22Rv1 (cell line): ENCODE measurements around the gene FRMD8.

Source experiments
- H3K27ac ChIP-seq: fragments of 450-650 bp; 2 replicates; pipeline ENCODE4 v1.5.1; 2017
- ZFX ChIP-seq: fragments of 450-650 bp; IDR thresholded peaks from 2 replicates; pipeline ENCODE4 v1.6.1; 2017; ENCODE audit warnings: antibody characterized with exemption, borderline replicate concordance
- TF ChIP-seq, protein P1 (sequence below): fragments of 450-650 bp; IDR thresholded peaks from 2 replicates; pipeline ENCODE4 v1.5.1; 2017; ENCODE audit warnings: mild to moderate bottlenecking

Gene FRMD8

GRCh38 chr11:65400307-65401072 lies 14.1 kb downstream of the FRMD8 start:
- TF ChIP-seq, protein P1, sequence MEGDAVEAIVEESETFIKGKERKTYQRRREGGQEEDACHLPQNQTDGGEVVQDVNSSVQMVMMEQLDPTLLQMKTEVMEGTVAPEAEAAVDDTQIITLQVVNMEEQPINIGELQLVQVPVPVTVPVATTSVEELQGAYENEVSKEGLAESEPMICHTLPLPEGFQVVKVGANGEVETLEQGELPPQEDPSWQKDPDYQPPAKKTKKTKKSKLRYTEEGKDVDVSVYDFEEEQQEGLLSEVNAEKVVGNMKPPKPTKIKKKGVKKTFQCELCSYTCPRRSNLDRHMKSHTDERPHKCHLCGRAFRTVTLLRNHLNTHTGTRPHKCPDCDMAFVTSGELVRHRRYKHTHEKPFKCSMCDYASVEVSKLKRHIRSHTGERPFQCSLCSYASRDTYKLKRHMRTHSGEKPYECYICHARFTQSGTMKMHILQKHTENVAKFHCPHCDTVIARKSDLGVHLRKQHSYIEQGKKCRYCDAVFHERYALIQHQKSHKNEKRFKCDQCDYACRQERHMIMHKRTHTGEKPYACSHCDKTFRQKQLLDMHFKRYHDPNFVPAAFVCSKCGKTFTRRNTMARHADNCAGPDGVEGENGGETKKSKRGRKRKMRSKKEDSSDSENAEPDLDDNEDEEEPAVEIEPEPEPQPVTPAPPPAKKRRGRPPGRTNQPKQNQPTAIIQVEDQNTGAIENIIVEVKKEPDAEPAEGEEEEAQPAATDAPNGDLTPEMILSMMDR, result no peak

DNA sequence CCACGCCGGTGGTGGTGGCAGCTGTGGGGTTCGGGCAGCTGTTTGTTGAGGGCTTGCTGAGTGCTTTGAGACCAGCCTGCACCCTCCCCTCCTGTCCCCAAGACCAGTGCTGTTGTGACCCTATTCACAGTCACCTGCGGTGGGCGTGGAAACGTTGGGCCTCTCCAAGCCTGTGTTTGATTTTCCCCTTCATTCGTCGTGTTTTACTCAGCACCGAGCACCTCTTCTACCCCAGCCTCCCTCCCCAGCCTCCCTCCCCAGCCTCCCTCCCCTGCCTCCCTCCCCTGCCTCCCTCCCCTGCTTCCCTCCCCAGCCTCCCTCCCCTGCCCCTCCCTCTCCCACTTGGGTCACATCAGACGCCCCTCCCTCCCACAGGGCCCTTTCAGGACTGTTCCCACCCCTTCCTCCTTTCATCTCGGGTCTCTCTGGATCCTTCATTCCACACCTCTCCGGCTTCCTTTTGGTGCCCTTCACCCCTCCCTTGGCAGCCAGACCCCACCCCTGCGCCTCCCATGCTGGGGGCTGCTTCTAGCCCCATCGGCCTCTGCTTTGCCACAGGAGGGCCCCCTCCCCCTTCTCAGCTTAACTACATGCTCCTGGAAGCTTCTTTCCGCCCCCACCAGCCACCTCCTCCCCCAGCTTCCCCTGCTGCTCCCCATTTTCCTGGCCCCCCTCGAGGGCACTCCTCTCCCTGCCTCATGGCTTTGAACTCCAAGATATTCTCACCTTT lies 14.8 kb downstream of the FRMD8 start:
- TF ChIP-seq ZFX, result no peak
- TF ChIP-seq, protein P1, result no peak
- H3K27ac ChIP-seq, result peak overlapping the region; percentile 10; the same call in 1 of the 2 replicates

More at GRCh38 chr11:65400307-65401072, 14.1 kb downstream of the FRMD8 start:
- no peak overlapping the region for H3K27ac ChIP-seq

GRCh38 chr11:65401803-65402248 lies 15.4 kb downstream of the FRMD8 start:
- H3K27ac ChIP-seq, result peak overlapping the region; percentile 10; the same call in 1 of the 2 replicates
- TF ChIP-seq, protein P1, result no peak
- TF ChIP-seq ZFX, result no peak

DNA sequence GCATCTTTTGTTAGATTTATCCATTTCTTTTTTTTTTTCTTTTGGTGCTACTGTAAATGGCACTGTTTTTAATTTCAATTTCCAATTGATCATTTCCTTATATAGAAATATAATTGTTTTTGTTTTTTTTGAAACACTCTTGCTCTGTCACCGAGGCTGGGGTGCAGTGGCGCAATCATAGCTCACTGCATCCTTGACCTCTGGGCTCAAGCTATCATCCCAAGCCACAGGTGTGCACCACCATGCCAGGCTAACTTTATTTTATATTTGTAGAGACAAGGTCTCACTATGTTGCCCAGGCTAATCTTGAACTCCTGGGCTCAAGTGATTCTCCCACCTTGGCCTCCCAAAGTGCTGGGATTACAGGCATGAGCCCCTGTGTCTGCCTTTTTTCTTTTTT lies 16.4 kb downstream of the FRMD8 start:
- TF ChIP-seq, protein P1, result no peak
- TF ChIP-seq ZFX, result no peak
- H3K27ac ChIP-seq, result no peak overlapping the region

- H3K27ac ChIP-seq, result no peak overlapping the region
- TF ChIP-seq, protein P1, result no peak
- TF ChIP-seq ZFX, result no peak
Measured at GRCh38 chr11:65403607-65404121, 17.2 kb downstream of the FRMD8 start.

- H3K27ac ChIP-seq, result no peak overlapping the region
- TF ChIP-seq, protein P1, result no peak
- TF ChIP-seq ZFX, result no peak
Measured at GRCh38 chr11:65404210-65404609, 17.8 kb downstream of the FRMD8 start.
